ENCODE data around the gene ATP11B. TPM values are rescaled to one million over a fixed set of nuclear protein-coding genes. Genes with fewer than 3 reads are reported as not detected.

ATP11B gene
- total and polyA plus RNA-seq, 2 of the 8 experiments (the other 6 are each of a cell fraction or from before 2014, with no cell fraction given), result 5.1 to 26.5 TPM

DNA sequence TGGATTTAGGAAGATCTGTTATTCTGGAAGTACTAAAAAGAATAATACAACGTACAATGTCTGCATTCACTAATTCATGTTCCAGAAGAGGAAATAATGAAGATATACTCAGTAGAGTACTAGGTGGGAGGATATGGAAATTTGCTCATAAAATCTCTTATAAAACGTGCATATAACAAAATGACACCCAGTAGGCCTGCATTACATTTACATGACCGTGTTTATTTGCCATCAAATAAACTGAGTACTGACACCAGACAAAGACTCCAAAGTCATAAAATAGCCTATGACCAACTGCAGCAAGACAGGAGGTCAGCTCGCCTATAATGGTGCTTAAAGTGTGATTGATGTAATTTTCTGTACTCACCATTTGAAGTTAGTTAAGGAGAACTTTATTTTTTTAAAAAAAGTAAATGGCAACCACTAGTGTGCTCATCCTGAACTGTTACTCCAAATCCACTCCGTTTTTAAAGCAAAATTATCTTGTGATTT is 126.6 kb downstream of the ATP11B start:
- H2BK15ac ChIP-seq (ENCODE audit: low read length), result no peak overlapping the region
- H3K23me2 ChIP-seq (ENCODE audit: low read depth, low read length), result no peaks in the 10 kb centered on the region
- H3K56ac ChIP-seq (replicated peaks; ENCODE audit: insufficient read length, low read depth, low read length), result no peak overlapping the region
- H3K4ac ChIP-seq (replicated peaks; ENCODE audit: insufficient read length, low read depth, low read length), result no peak overlapping the region
- H3K18ac ChIP-seq (ENCODE audit: extremely low read depth, low read length), result no peak overlapping the region
- H3K79me1 ChIP-seq (ENCODE audit: low read depth, low read length), result no peaks in the 10 kb centered on the region
- FAIRE-seq (no peak), DNase-seq (ENCODE audit: low read depth in 1 of 2, low spot score in 2 of 2) (no peak)
- H3K27ac ChIP-seq (ENCODE audit: low read depth, low read length), result no peak overlapping the region
- no peak overlapping the region for H2AFZ ChIP-seq (ENCODE audit: low read length)
- no peak overlapping the region for H3K4me3 ChIP-seq (ENCODE audit: extremely low read depth in 1 of 4, insufficient read depth in 2 of 4, low read depth in 3 of 4, low read length in 4 of 4)
- H2AK5ac ChIP-seq (ENCODE audit: low read depth, low read length), result no peak overlapping the region
- no peaks in the 10 kb centered on the region for H3K9me3 ChIP-seq (ENCODE audit: insufficient read depth in 2 of 2, low read depth in 1 of 2, low read length in 1 of 2)
- H2BK12ac ChIP-seq (ENCODE audit: low read depth, low read length), result no peak overlapping the region
- H3K36me3 ChIP-seq (ENCODE audit: control insufficient read depth in 2 of 4, insufficient read depth in 4 of 4, low read length in 3 of 4), result no peaks in the 10 kb centered on the region
- no peak overlapping the region for H2BK20ac ChIP-seq (ENCODE audit: low read length)
- H3K14ac ChIP-seq (ENCODE audit: insufficient read length), result no peak overlapping the region
- ChIA-PET CTCF (ENCODE audit: partially characterized antibody) (interaction anchor here (1.6 to 2.0 kb wide), 2 partner anchors 10 to 209 kb away, joined by 5 to 13 read pairs; no protein-coding TSS in a partner anchor), POLR2A (ENCODE audit: partially characterized antibody) (no interaction called here)
- H4K91ac ChIP-seq (replicated peaks; ENCODE audit: insufficient read length, low read length), result no peak overlapping the region
- no peaks in the 10 kb centered on the region for H4K20me1 ChIP-seq (replicated peaks in 1 of 2; ENCODE audit: control insufficient read depth in 1 of 2, insufficient read depth in 2 of 2, low read length in 2 of 2)
- no peaks in the 10 kb centered on the region for H3K27me3 ChIP-seq (replicated peaks in 1 of 4; ENCODE audit: control insufficient read depth in 3 of 4, extremely low read depth in 1 of 4, insufficient read depth in 3 of 4, low read length in 3 of 4)
- H3K4me1 ChIP-seq (replicated peaks in 1 of 4; ENCODE audit: control insufficient read depth in 3 of 4, insufficient read depth in 4 of 4, low read length in 3 of 4), result peaks cover 0 to 6% (median 3%) of the 10 kb centered on the region in 4 experiments; a peak in 5 of 7 replicates
- H3K79me2 ChIP-seq (ENCODE audit: control insufficient read depth in 1 of 2, insufficient read depth in 2 of 2, low read length in 2 of 2), result no peaks in the 10 kb centered on the region
- H2BK5ac ChIP-seq (ENCODE audit: low read depth, low read length), result no peak overlapping the region
- no peak overlapping the region for H4K8ac ChIP-seq (ENCODE audit: extremely low read depth, insufficient read depth, low read length)
- no peak overlapping the region for H3K23ac ChIP-seq (ENCODE audit: insufficient read length)
- no peak overlapping the region for H2BK120ac ChIP-seq (replicated peaks; ENCODE audit: low read depth, low read length)
- no peak overlapping the region for H3K9ac ChIP-seq (replicated peaks in 1 of 4; ENCODE audit: extremely low read depth in 1 of 4, low read depth in 3 of 4, low read length in 3 of 4)
- no peak overlapping the region for H3K4me2 ChIP-seq (ENCODE audit: insufficient read depth in 1 of 2, low read depth in 2 of 2, low read length in 2 of 2)
- 82% methylated on average over 5 of the region's 5 CpGs; no CpG with 5 or more reads in 1 of the 2 experiments for WGBS, 2 experiments (ENCODE audit: extremely low coverage in 1 of 2, insufficient coverage in 1 of 2, insufficient read length in 1 of 2, insufficient replicate concordance in 2 of 2, low coverage in 1 of 2, low lambda C conversion rate in 2 of 2, missing lambda C conversion rate in 1 of 2)
- no peak overlapping the region for H4K5ac ChIP-seq (ENCODE audit: insufficient read length, low read depth, low read length)
- TF ChIP-seq NANOG (IDR thresholded peaks at IDR 0.05; ENCODE audit: insufficient read depth, low read depth, low read length, poor library complexity, severe bottlenecking) (no peak), JUND (IDR thresholded peaks at IDR 0.05; ENCODE audit: low read length) (no peak), JUN (IDR thresholded peaks at IDR 0.05; ENCODE audit: low read depth, low read length) (no peak), CHD1 (IDR thresholded peaks at IDR 0.05; ENCODE audit: low read depth, low read length) (no peak), RXRA (IDR thresholded peaks at IDR 0.05; ENCODE audit: insufficient read depth, low read depth, low read length) (no peak), NRF1 (IDR thresholded peaks at IDR 0.05; ENCODE audit: low read depth, low read length) (no peak)

Data from H1 (cell line).